T-helper 2 cell treated with Interferon-gamma antibody and Interleukin-4, amounts not matched to agents 5 μg/mL and 100 μg/mL, for 36 hours (primary cell): ENCODE data around the gene DNASE1L1.
A peak's percentile ranks its signal among the peaks of the same experiment; 100 is the strongest.
"Not testable (repeated sequence)": the region's sequence is repeated elsewhere in the genome, so short reads cannot be mapped to it uniquely, and the experiment has no call there.

Source experiments
- DNase-seq: peaks from one replicate; pipeline ENCODE4 v3.0.0; 2021; ENCODE audit warnings: low spot score
- H3K27ac Mint-ChIP-seq: one replicate; pipeline ENCODE4 v1.8.0; 2021; ENCODE audit warnings: mild to moderate bottlenecking, mixed read lengths
- H3K27me3 Mint-ChIP-seq: one replicate; pipeline ENCODE4 v1.8.0; 2021; ENCODE audit warnings: low read depth, mixed read lengths
- H3K36me3 Mint-ChIP-seq: one replicate; pipeline ENCODE4 v1.8.0; 2021; ENCODE audit warnings: low read depth, mixed read lengths
- H3K4me1 Mint-ChIP-seq: one replicate; pipeline ENCODE4 v1.8.0; 2021; ENCODE audit warnings: low read depth, mixed read lengths
- H3K4me3 Mint-ChIP-seq: one replicate; pipeline ENCODE4 v1.8.0; 2022; ENCODE audit warnings: mild to moderate bottlenecking, moderate library complexity, mixed read lengths
- H3K9me3 Mint-ChIP-seq: one replicate; pipeline ENCODE4 v1.8.0; 2021; ENCODE audit warnings: mixed read lengths

Gene DNASE1L1

DNA sequence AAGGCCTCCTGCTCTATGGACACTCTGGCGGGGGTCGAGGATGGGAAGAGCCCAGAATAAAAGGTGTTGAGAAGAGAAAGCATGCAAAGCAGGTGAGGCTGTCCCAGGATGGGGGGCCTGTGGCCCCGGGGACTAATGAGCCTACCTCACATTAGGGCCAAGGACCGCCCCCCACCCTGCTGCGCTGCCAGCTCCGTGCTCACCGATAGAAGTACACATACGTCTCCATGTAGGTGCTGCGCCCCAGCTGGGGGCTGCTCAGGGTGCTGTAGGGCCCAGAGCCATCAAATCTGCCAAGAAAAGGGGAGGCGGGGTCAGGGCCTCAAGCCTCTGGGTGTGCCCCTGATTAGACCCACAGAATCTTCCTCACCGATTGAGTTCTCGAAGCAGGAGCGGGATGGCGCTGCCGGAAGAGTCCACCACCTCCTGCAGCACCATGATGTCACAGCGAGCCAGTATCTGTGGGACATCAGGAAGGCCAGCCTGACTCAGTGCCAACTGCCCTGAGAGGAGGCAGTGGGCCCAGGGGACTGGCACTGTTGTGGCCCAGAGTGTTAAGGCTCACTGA, 4.3 kb downstream of the DNASE1L1 start:
- DNase-seq: no peak
- Mint-ChIP-seq H3K27ac (no peak overlapping the region), H3K4me1 (peaks cover 6% of the 10 kb centered on the region), H3K36me3 (peaks cover 14% of the 10 kb centered on the region), H3K27me3 (no peaks in the 10 kb centered on the region), H3K9me3 (no peaks in the 10 kb centered on the region), H3K4me3 (no peak overlapping the region)

DNA sequence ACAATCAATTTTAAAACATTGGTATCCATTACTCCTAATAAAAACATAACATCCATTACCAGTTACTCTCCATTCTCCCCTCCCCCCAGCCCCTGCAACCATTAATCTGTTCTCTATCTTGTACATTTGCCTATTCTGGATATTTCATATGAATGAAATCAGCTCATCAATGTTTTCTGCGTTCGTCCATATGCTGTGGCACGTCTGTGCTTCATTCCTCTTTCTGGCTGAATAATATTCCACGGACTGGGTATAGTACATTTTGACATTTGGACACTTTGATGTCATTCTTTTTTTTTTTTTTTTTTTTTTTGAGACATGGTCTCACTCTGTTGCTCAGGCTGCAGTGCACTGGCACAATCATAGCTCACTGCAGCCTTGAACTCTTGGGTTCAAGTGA, 5.2 kb downstream of the DNASE1L1 start:
- Mint-ChIP-seq H3K4me3 (no peak overlapping the region), H3K36me3 (peaks cover 23% of the 10 kb centered on the region), H3K27ac (no peak overlapping the region)

DNA sequence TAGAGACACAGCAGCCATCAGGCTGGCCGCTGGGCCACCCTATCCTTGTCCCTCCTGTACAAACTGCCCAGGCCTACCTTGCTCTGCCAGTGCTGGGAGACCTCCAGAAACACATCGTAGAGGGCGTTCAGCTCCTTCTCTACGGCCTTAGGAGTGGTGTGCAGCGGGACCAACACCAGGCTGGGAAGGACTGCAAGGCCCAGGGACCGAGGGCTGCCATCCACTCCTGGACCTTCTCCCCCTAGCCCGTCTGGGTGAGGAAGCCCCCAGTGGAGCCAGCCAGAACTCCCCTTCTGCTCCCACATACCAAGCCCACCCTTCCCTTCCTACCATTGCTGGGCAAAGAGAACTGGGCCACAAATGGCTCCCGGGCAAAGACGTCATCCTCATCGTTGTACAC, 5.9 kb downstream of the DNASE1L1 start:
- no peak for DNase-seq
- Mint-ChIP-seq H3K27me3 (peaks cover 4% of the 10 kb centered on the region), H3K27ac (no peak overlapping the region), H3K4me3 (no peak overlapping the region), H3K4me1 (peaks cover 7% of the 10 kb centered on the region), H3K9me3 (no peaks in the 10 kb centered on the region), H3K36me3 (peaks cover 30% of the 10 kb centered on the region)

More for the DNA sequence above, 5.2 kb downstream of the DNASE1L1 start:
- Mint-ChIP-seq H3K9me3 (no peaks in the 10 kb centered on the region), H3K4me1 (peaks cover 10% of the 10 kb centered on the region), H3K27me3 (peaks cover under 1% of the 10 kb centered on the region)
- no peak for DNase-seq

DNA sequence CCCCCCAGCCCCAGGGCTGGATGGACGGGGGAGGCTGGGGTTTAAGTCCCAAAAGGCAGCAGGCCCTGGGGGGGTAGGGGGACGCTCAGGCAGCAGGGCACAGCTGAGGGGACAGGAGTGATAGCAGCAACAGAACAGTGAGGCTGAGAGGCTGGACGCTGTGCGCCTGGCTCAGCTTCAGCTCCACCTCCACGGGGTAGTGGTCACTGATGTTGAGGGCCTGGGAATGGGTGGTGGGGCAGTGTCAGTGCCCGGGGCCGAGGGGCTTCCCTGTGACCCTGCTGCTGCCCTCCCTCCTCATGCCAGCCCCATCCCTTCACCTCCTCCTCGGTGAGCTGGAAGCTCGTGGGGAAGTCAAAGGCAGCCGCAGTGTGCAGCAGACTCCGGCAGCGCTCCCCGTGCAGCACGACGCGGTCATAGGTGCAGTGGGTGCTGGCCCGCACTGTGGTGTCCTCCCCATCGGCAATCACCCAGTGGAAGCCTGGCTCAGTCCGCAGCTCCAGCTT, 6.4 kb downstream of the DNASE1L1 start:
- H3K27me3 Mint-ChIP-seq: peaks cover 4% of the 10 kb centered on the region
- H3K4me3 Mint-ChIP-seq: no peak overlapping the region
- peaks cover 31% of the 10 kb centered on the region for H3K36me3 Mint-ChIP-seq
- no peak for DNase-seq
- no peaks in the 10 kb centered on the region for H3K9me3 Mint-ChIP-seq
- H3K4me1 Mint-ChIP-seq: peaks cover 7% of the 10 kb centered on the region
- peak overlapping the region; percentile 8 for H3K27ac Mint-ChIP-seq

DNA sequence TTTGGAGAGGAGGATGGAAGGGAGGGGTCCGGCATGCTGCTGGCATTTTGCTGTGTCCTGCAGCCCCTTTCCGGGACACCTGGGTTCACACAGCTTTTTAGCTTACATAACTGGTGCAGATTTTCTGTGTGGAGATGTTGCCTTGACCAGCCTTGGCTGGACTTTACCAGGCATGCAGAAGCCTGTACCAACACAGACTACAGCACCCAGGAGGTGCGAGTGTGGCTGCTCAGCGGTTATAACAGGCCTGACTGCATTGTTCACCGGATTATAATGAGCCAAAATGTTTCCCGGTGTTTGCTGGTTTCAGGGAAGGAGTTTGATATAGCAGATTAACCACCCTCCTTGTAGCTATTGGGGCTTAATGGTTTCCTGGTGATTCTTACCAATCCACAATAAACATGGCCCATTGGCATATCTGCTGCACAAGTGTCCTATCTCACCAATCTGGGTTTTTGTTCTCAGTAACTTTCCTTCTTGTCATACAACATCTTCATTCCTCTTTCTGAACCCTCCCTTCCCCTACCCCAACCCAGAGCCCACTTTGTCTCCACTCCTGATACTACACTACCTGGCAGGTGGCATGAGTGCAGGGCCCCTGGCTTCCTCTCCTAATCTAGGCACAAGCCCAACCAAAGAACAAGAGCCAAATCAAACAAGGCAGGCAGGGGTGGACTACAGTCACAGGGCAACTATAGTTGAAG, 7.0 kb downstream of the DNASE1L1 start:
- Mint-ChIP-seq H3K9me3 (no peaks in the 10 kb centered on the region), H3K4me1 (peaks cover 7% of the 10 kb centered on the region), H3K4me3 (no peak overlapping the region), H3K27me3 (peaks cover 4% of the 10 kb centered on the region), H3K36me3 (peaks cover 31% of the 10 kb centered on the region), H3K27ac (peak overlapping the region; percentile 8)
- DNase-seq: no peak

DNA sequence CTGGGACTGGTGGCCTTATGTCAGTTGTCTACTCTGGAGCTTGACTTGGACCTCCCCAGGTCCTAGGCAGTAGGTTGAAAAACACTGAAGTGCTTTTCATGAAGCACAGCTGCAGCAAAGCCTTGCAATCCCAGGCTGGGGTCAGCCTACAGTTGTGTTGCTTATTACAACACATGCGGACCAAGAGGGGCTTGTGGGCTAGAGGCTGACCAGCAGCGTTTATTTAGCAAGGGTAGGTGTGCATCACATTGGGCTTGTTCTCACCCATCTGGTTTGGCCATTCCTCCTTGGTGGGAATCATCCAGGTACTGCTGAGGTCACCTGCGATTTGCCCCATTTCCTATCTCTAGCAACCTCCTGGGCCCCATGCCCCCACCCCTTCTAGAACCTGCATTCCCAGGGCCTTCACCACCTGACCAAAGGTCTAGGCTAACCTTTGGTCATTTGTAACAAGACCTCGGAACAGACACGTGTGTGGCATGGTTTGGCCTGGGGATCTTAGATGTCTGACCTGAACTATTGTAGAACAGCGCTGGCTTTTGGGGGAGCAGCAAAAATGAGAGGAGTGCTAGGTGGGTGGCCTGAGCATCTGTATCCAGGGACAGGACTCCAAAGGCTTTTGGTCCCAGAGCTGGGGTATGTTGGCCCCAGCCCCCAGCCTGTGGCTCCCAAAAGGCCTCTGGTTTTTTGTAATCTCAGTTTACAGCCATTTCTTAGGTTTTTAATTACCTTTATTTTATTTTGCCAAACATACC, 7.8 kb downstream of the DNASE1L1 start:
- no peak for DNase-seq
- Mint-ChIP-seq H3K27ac (peak overlapping the region; percentile 100), H3K9me3 (no peaks in the 10 kb centered on the region), H3K4me1 (peaks cover 7% of the 10 kb centered on the region), H3K4me3 (peak overlapping the region; percentile 99), H3K27me3 (peaks cover 4% of the 10 kb centered on the region), H3K36me3 (peaks cover 31% of the 10 kb centered on the region)

DNA sequence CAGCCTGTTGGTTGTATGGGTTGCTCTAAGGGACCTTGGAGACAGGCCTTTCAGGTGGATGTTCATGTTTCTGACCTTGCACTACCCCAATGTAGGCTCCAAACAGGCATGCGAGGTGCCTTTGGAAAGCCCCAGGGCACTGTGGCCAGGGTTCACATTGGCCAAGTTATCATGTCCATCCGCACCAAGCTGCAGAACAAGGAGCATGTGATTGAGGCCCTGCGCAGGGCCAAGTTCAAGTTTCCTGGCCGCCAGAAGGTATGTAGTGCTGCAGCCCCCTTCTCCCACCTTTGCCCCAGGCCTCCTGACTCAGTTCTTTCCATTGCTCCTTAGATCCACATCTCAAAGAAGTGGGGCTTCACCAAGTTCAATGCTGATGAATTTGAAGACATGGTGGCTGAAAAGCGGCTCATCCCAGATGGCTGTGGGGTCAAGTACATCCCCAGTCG, 8.7 kb downstream of the DNASE1L1 start:
- not testable (repeated sequence) for DNase-seq, H3K27me3 Mint-ChIP-seq, H3K9me3 Mint-ChIP-seq, H3K4me1 Mint-ChIP-seq
- peak overlapping the region; percentile 100 for H3K27ac Mint-ChIP-seq
- H3K36me3 Mint-ChIP-seq: peaks cover 31% of the 10 kb centered on the region
- peak overlapping the region; percentile 99 for H3K4me3 Mint-ChIP-seq

DNA sequence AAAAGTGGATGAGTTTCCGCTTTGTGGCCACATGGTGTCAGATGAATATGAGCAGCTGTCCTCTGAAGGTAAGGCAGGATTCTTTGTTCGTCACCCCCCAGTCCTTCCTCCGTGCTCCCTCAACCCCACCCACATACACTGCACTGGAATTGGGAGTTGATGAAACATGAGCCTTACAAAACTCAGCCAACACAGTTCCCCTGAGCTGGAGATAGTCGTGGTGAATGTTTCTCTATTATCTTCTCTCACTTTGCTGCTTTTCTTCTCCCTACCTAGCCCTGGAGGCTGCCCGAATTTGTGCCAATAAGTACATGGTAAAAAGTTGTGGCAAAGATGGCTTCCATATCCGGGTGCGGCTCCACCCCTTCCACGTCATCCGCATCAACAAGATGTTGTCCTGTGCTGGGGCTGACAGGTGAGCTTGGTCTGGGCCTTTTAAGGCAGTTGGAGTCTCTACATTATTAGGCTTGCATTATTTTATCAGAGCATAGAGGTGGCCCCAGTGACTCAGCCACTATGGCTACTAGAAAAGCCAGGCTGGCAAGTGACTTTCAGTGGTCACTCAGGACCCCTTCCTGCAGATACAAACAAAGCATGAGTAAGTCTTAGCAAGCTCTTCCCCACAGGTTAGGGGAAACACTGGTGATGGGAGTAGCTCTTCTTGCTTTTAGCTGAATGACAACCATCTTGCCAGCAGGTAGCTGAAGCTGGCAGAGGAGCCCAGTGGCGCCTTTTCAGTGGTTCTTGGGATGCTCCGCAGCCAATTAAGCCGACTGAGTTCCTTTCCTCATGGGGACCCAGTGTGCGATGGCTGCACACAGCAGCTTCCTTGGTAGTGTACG, 9.3 kb downstream of the DNASE1L1 start:
- no peak for DNase-seq
- peak overlapping the region; percentile 99 for H3K4me3 Mint-ChIP-seq
- peaks cover 31% of the 10 kb centered on the region for H3K36me3 Mint-ChIP-seq
- no peaks in the 10 kb centered on the region for H3K9me3 Mint-ChIP-seq
- peaks cover 7% of the 10 kb centered on the region for H3K4me1 Mint-ChIP-seq
- peak overlapping the region; percentile 100 for H3K27ac Mint-ChIP-seq
- H3K27me3 Mint-ChIP-seq: peaks cover 4% of the 10 kb centered on the region

DNA sequence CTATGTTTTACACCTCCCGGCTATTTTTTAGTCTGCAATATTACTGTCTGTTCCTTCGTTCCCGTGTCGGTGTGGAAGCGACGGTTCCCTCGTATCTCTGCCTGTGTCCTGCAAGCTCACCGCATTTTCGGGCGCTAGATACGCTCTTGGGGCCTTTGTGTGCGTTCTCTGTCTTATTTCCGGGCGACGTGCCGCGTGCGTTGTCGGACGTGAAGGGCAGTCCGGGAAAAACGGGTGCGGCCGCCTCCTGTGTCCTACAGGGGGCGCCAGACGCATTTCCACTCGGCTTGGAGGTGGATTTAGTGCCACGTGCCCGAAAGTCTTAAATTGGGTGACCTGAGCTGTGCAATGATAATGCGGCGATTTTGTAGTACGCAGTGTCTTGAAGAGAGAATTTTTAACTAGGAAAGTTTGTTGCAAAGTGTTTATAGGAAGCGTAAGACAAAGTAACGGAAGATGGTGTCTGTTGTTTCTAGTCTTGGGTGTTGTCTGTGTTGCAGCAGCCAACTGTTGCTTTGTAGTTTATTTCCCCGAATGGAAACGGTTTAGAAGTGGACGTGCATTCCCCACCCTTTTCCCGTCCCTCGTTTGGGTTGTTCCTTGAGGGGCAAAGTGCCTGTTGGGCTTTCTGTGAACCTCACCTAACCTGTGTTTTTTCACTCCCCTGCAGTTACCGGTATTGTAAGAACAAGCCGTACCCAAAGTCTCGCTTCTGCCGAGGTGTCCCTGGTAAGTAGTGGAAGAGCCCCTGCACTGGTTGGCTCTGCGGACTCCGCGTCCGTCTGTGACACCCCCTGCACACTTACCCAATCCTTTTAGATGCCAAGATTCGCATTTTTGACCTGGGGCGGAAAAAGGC, 10.2 kb downstream of the DNASE1L1 start:
- DNase-seq: peak; percentile 73
- Mint-ChIP-seq H3K9me3 (no peaks in the 10 kb centered on the region), H3K36me3 (peaks cover 31% of the 10 kb centered on the region), H3K27ac (peak overlapping the region; percentile 100), H3K4me3 (peak overlapping the region; percentile 99), H3K4me1 (peaks cover 7% of the 10 kb centered on the region), H3K27me3 (peaks cover 4% of the 10 kb centered on the region)

DNA sequence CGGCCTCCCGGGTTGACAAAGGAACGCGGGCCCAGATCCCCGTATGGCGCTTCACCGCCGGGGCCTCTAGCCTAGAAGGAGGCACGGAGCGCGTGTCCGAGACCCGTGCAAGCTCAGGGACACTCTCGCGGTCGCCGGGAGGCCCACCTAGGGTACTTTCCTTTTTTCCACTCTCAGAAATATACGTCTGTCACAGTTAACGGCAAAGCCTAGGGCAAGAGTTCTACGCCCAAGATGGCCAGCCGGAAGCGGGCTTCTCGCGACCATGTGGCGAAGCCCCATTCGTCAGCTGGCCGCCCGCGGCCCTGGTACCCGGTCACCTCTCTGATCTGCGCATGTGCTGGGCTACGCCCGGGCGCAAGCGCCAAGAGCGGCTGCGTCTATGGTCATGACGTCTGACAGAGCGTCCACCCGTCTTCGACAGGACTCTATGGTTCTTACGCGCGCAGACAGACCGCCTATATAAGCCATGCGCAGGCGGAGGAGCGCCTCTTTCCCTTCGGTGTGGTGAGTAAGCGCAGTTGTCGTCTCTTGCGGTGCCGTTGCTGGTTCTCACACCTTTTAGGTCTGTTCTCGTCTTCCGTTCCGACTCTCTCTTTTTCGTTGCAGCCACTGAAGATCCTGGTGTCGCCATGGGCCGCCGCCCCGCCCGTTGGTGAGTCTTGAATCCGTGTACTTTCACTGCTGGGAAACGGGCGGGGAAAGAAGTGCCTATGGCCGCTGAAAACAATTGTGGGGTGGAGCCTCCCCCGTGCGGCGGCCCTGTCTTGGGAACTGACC, 11.0 kb downstream of the DNASE1L1 start, which contains the start of gene RPL10:
Gene RPL10, plus strand, starts transcription at position 490 of the 780 bp plus-strand sequence. Its CDS starts 143 bp downstream, at position 633.
- Mint-ChIP-seq H3K9me3 (no peaks in the 10 kb centered on the region), H3K4me1 (peaks cover 7% of the 10 kb centered on the region), H3K36me3 (peaks cover 31% of the 10 kb centered on the region), H3K27me3 (peaks cover 4% of the 10 kb centered on the region), H3K4me3 (peak within 1 kb of the TSS; percentile 99), H3K27ac (peak within 1 kb of the TSS; percentile 100)
- peak; percentile 94 for DNase-seq

DNA sequence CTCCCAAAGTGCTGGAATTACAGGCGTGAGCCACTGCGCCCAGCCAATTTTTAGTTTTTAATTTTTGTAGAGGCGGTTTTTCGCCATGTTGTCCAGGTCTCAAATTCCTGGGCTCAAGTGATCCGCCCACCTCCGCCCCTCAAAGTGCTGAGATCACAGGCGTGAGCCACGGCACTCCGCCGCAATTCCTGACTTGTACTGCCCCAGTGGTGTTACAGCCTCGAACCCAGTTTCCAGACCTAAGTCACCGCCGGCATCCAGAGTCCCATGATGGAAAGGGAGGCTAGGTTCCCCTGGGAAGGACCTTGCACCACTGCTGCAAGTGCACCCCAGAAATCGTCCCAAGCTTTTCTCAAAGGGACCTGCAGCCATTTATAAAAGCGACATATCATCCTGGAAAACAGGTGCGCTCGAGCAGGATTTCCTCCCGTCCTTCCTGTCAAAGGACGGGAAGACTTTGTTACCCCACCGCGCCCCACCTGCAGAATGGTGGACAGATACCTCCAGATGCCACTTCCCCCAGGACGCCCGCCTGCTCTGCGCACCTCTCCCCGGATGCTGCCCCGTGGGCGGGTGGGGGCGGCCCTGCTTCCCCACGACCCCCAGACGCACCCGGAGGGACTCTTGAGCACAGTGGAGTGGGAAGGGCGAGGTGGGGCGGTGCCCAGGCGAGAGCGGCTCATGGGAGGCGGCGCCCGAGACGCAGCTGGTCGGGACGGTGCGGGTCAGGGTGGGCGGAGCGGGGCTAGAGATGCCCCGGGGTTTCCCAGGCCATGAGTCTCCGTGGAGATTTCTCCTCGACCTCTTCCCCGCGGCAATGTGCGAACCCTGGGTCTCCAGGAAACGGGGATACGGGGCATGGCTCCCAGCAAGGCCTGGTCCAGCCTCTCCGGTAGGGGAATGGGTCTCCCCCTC, 11.8 kb downstream of the DNASE1L1 start:
- Mint-ChIP-seq H3K4me1 (peaks cover 7% of the 10 kb centered on the region), H3K27ac (peak overlapping the region; percentile 100), H3K36me3 (peaks cover 31% of the 10 kb centered on the region), H3K9me3 (no peaks in the 10 kb centered on the region), H3K4me3 (peak overlapping the region; percentile 99), H3K27me3 (peaks cover 4% of the 10 kb centered on the region)
- DNase-seq: peak; percentile 77
